SW 1271 (cell line): Measurements from ENCODE around the gene DOCK7.
"Not testable (repeated sequence)": the region's sequence is repeated elsewhere in the genome, so short reads cannot be mapped to it uniquely, and the experiment has no call there.

Source experiments
- DNase-seq, 2 experiments: peaks; one replicate each; lab custom pipeline; 2025; lab: John Stamatoyannopoulos, UW

The DOCK7 gene

DNA sequence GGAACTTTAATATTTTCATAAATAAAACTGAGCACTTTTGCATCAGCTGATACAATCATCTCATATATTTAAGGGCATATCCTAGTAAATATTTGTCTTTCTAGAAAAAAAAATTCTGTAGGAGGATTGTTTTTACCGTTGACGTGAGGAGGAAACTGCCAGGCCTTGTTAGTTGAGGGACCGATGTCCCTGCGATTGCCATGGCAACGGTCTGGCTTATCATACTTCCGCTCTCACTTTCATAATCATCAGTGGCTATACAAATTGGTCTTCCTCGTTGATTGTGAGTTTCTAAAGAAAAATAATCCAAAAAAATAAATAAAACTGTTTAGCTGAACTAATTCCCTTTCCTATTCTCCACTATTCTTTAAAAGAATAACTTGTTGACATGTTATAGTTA is 160.2 kb downstream of the DOCK7 start:
- no peak for DNase-seq

DNA sequence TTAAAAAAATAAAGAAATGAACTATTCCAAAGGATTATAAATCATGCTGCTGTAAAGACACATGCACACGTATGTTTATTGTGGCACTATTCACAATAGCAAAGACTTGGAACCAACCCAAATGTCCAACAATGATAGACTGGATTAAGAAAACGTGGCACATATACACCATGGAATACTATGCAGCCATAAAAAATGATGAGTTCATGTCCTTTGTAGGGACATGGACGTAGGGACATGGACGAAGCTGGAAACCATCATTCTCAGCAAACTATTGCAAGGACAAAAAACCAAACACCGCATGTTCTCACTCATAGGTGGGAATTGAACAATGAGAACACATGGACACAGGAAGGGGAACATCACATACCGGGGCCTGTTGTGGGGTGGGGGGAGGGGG is 160.8 kb downstream of the DOCK7 start:
- not testable (repeated sequence) for DNase-seq

DNA sequence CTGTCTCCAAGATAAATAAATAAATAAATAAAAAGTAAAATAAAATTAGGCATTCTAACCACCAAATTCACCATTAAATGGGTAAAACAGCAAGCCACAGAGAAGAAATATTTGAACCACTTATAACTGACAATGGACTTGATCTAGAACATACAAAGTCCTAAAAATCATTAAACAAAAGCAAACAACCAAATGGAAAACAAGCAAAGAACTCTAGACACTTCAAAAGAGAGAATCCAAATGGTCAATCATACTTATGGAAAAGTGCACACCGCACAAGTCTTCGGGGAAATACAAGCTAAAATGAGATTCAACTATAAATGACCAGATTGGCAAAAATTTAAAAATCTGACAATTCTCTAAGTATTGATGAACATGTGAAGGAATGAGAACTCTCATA is 164.3 kb downstream of the DOCK7 start:
- DNase-seq = no peak

DNA sequence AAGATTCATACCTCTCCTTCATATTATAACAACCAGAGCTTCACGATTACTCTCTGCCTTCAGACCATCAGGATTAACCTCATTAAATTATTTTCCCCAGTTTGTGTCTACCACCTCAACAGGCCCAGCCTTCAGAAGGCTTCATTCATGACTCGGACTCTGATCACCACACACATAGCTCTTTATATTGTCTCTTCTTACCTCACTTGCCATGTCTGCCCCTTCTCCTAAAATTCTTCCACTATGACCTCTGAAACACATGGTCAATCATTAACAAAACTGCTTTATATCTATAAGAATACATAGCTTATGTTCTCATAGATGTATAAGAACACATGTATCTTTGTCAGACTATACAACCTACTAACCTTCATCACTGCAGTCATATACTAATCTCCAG is 171.6 kb downstream of the DOCK7 start:
- DNase-seq = no peak

DNA sequence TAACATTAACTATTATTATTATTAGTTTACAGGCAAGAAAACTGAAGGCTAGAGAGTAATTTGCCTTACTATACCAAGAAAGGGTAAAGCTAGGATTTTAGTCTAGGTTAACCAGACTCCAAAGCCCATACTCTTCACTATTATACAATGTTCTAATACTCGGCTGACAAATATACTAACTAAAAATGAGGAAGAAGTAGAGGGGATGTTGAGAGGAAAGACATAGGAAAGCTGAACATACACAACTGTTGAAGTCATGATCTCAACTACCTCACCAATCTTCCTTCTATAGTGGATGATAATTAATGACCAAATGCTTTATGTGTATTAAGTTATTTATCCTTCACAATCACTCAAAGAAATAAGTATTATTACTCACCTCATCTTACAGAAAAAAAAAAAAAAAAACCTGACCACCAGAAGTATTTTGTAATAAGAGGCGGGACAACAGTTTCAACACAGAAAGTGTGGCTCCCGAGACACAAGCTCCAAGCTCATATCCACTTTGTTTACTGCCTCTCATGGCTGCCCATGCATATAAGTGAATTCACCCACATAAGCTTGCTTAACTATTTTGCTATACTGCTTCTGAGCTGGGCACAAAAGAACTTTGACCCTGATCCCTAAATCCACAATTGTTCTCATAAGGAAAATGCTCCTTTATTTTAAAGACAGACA is 173.3 kb downstream of the DOCK7 start:
- DNase-seq = no peak

DNA sequence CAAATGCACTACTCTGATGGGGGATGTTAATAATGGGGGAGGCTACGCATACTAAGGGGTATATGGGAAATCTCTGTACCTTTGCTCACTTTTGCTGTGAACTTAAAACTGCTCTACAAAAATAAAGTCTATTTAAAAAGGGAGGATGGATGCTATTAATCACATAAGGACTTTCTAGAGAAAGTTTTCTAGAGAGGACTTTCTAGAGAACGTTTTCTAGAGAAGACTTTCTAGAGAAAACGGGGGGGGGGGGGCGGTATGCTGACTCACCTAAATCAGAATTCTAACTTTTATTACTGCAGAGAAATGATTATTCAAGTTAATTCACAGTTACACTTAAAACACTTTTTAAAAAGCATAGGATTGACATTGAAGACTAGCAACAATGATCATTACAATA is 175.2 kb downstream of the DOCK7 start:
- DNase-seq = no peak

DNA sequence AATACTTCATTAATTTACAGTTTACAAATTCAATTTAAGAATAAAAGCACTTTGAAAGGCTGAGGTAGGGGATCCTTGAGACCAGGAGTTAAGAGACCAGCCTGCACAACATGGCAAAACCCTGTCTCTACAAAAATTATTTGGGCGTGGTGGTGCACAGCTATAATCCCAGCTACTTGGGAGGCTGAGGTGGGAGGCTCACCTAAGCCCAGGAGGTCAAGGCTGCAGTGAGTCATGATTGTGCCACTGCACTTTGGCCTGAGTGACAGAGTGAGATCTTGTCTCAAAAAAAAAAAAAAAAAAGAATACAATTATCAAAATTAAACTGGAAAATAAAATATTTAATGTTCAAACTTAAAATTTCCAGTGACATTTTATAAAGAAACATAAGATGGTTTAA is 179.2 kb downstream of the DOCK7 start:
- no peak for DNase-seq

DNA sequence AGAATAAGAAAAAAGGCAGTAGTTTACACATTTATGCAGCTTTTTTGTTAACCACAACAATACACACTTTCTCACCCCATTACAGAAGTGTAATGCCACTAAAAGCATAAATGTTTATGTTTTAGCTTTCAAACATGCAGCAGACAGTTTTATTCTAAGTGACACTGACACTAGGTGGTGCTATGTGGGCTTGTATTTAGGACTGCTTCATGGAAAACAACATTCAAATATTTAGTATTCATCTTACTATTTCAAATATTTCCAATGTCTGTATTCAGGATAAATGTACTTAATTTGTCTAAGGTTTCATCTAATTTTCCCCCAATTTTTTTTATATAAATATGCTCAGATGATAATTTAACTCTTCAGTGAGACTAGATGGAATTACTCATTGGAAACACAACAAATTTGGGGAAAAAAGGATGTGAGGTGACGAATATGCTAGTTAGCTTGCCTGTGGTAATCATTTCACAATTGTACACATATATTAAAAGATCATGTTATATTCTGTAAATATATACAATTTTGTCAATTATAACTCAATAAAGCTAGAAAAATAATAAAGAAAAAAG is 179.9 kb downstream of the DOCK7 start:
- DNase-seq = peak in 1 of 2 experiments; percentile 28

DNA sequence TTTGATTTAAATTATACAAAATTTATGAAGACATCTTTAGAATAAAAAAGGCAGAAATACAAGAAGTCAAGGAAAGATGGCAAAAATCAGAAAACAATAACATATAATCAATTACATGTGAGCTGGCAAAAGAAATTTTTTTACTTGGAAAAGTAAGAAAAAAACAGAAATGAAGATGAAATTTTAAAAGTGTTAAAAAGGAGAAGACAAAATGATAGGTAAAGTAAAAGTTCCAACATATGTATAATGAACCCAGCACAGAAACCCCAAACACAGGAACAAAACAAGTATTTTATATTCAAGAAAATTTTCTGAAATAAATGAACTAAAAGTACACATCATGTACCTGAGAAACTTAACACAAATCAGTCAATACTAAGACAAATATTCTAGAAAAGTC is 188.0 kb downstream of the DOCK7 start:
- no peak for DNase-seq

DNA sequence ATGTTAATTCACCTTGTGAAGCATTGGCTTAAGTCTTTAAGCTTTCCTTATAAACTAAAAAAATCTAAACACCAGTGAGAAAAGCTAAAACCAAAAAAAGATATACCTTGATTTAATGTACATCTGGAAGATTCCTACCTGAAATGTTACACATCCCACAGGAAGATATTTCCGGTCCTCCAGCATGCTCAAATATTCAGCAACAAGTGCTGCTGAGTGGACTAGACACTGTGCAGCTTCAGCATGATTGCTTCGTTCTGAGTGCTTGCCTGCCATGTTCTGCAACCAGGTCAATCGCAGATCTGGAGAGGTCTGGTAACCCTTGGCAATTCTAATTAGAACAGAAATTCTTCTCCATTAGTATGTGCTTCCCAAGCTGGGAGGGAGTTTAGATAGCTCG is 194.0 kb downstream of the DOCK7 start:
- DNase-seq = no peak

DNA sequence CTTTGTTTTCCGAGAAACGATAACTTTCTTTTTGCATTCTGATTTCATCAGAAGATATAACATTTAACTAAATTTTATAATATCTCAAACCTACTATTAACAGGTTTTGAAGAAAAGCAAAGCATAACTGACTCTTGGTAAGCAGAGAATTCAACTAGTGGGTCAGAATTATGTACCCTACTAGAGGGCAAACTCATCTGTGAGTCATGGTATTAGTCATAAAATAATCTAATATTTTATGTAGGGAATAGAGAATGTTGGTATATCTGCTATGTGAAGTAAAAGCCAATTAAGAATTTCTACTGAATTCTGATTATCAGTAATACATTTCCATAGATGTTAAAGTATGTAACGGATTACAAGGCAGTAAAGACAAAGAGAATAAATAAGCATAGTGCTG is 194.5 kb downstream of the DOCK7 start:
- no peak for DNase-seq

DNA sequence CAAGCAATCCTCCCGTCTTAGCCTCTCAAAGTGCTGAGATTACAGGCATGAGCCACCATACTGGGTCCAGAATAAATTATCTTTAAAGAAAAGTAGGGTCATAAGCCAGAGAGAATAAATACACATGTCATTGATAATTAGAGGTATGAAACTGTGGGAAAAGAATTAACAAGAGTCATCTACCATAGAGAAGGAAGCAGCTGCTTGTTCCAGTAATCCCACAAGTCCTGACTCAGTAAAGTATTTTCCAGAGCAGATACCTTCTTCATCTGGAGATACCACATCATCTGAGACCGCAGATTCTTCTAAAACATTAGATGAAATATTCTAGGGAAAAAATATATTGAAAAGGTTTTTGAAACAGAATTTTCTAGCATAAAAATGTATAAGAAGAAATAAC is 195.7 kb downstream of the DOCK7 start:
- no peak for DNase-seq

DNA sequence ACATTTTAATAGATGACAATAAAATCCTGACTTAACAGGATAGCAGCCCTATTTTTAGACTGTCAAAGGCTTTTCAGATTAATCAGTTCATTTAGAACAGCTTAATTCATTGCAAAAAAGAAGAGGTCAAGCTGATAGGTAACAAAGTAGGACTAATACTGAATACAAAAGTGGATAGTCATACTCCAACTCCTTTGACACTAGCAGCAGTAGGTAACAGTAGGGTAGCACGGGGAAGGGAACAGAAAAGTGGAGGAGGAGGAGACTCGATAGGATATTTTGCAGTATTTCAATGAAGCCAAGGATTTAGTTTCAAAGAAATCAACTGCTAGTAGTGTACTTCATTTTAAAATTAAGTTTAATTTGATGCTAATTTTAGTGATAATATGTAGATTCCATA is 200.2 kb downstream of the DOCK7 start:
- DNase-seq = no peak

DNA sequence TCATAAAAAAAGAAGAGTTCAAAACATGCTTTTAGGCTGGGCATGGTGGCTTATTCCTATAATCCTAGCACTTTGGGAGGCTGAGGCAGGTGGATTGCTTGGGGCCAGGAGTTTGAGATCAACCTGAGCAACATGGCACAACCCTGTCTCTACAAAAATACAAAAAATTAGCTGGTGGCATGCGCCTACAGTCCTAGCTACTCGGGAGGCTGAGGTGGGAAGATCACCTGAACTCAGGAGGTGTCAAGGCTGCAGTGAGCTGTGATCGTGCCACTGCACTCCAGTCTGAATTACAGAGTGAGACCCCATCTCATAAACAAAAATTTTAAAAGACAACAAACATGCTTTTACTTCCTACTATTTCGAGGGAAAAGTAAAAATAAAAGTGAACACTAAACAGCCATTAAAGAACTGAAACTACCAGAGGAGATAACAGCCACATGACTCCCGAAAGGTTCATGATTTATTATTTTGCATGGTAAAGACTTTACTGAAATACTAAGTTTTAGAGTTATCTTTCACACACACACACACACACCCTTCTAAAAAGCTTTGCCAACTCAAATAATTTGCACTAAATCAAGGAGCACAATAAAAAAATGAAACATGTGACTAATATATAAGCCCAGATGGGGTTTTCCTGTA is 203.2 kb downstream of the DOCK7 start:
- DNase-seq = no peak

DNA sequence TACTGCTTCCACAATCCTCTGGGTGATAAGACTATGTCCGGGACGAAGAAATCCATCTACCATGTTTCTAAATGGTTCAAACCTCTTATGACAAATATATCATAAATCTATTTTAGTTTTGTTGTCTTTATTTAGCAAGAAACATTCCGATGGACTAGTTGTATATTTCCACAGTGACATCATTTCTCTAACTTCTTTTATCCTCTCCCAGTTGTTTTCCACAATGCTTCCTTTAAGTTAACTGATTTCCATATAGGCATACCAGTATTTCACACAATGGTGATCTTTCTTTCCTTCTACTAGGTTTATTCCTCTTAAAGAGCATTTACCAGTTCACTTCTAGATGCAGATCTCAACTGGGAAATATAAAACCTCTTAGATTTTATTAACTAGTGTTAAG is 206.5 kb downstream of the DOCK7 start:
- DNase-seq = no peak

DNA sequence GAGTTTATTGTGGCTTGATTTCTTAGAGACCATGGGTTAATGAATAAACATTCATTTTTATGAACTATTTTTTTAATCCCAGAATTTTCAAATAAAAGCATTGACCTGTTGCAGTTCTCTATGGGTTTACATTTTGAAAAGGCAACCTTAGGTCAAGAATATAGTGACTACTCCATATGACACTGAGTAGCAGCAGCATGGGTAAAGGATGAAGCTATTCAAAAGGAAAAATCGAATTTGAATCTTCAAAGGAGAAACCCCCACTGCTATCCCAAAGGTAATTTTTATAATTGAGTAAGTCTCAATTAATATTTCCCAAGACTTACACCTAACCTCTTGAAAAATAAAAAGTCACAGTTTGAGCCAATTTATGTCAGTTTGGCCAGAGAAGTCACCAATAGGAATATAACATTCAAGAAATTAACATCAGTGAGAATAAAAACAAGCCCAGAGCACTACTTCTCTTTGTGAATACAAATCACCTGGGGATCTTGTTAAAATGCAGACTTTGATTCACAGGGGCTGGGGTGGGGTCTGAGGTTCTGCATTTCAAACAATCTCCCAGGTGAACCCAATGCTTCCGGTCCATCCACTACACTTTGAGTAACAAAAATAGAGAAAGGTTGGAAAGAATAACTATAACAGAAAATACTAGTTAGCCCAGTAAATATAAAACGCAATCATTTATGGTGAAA is 211.5 kb downstream of the DOCK7 start:
- DNase-seq = no peak

DNA sequence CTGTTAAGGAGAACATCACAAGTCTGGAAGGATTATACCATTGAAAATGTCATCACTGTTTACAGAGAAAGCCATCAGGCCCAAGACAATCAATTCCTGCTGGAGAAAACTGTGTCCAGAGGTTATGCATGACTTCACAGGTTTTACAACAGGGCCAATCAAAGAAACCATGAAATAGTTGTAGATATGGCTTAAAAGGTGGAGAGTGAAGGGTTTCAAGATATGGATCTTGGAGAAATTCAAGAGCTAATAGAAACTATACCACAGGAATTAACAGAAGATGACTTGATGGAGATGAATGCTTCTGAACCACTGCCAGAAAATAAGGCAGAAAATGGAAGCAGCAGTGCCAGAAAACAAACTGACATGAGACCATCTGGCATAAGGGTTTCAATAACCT is 221.1 kb downstream of the DOCK7 start:
- DNase-seq = no peak

DNA sequence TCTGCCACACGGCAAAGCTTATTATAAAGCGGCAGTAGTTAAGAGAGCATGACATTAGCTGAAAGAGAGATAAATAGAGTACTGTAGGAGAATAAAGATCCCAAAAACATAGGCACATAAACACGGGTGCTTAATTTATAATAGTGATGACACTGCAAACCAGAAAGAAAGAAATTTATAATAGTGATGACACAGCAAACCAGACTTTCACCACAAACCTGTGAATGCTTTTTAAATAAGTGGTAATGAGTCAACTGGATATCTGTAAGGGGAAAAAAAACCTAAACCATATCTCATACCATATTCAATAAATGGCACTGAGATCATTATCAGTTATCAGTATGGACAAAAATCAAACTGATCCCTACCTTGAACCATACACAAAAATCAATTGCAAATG is 225.8 kb downstream of the DOCK7 start:
- no peak for DNase-seq

DNA sequence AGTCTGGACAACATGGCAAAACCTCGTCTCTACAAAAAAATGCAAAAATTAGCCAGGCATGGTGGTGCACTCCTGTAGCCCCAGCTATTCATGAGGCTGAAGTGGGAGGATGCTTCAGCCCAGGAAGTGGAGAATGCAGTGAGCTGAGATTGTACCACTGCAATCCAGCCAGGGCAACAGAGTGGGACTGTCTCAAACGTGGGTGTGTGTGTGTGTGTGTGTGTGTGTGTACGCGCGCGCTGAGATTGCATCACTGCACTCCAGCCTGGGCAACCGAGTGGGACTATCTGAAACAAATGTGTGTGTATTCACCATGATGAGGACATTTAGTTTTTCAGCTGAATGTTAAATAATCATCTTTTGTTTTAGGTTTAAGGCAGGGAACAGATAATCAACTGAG is 230.2 kb downstream of the DOCK7 start:
- DNase-seq = no peak

DNA sequence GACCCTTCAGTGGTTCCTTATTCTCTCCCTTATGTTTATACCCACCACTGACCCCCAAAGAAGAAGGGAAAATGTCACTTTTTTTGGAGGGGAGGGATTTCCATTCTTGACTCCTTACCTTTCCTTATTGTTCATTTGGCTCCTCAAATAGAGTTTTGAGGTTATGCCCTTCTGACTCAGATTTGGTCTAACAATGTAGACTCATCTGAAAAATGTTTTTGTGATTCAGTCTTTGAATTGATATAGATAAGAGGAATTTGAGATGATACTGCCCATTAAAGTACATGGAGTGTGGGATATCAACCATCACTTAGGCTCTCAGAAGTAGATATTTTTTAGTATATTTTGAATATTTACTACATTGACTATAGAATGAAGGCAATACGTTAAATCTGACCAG is 235.2 kb downstream of the DOCK7 start:
- DNase-seq = no peak

DNA sequence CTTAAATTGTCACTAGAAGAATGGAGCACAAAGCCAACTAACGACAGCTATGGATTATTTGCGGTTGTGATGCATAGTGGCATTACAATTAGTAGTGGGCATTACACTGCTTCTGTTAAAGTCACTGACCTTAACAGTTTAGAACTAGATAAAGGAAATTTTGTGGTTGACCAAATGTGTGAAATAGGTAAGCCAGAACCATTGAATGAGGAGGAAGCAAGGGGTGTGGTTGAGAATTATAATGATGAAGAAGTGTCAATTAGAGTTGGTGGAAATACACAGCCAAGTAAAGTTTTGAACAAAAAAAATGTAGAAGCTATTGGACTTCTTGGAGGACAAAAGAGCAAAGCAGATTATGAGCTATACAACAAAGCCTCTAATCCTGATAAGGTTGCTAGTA is 237.9 kb downstream of the DOCK7 start:
- DNase-seq = no peak

DNA sequence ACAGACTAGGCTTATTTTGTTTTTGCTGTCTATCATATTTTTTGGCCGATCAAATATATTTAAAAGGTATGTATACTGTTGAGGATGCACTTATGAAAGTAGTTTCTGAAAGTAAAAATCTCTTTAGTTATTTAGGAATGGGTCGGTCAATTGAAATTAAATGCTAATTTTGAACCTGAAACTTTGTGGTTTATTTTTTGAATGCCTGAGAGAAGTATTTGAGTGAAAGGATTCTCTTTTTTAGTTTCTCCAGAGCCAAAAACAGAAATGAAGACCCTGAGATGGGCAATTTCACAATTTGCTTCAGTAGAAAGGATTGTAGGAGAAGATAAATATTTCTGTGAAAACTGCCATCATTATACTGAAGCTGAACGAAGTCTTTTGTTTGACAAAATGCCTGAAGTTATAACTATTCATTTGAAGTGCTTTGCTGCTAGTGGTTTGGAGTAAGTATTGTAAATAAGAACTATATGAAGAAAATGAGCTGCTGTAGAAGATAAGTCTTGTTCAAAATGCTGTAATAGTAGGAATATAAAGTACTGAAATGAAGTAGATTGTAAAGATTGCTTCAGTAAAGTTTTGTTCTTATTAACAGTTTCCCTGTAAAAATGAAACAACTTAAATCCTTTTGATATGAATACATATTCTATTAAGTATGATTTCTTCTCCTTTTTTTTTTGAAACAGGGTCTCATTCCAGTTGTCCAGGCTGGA is 239.8 kb downstream of the DOCK7 start:
- DNase-seq = no peak

DNA sequence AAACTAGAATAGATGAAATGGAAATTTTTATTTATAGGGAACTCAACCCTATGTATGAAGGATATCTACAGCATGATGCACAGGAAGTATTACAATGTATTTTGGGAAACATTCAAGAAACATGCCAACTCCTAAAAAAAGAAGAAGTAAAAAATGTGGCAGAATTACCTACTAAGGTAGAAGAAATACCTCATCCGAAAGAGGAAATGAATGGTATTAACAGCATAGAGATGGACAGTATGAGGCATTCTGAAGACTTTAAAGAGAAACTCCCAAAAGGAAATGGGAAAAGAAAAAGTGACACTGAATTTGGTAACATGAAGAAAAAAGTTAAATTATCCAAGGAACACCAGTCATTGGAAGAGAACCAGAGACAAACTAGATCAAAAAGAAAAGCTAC is 243.5 kb downstream of the DOCK7 start:
- DNase-seq = no peak
